ENCODE data around the gene ALKBH3. TPM values are rescaled to one million over a fixed set of nuclear protein-coding genes. Genes with fewer than 3 reads are reported as not detected.

Gene ALKBH3
- polyA plus RNA-seq, 2 of the 4 experiments (the other 2 are of a cell fraction): 22.9 to 50.2 TPM

- WGBS (ENCODE audit: missing lambda C conversion rate): 75% methylated on average over 10 of the region's 10 CpGs
- no peak overlapping the region for H3K4me2 ChIP-seq
- no peak for ATAC-seq
- DNase-seq (ENCODE audit: low read depth in 1 of 2, low spot score in 1 of 2): no peak
- TF ChIP-seq TP53 (CRISPR knock-in tag; IDR thresholded peaks at IDR 0.05) (no peak), MAFK (IDR thresholded peaks at IDR 0.05; ENCODE audit: partially characterized antibody) (no peak), KDM1A (IDR thresholded peaks at IDR 0.05; ENCODE audit: low read depth) (no peak), HOXB5 (CRISPR knock-in tag; IDR thresholded peaks at IDR 0.05) (no peak), BHLHE40 (IDR thresholded peaks at IDR 0.05; ENCODE audit: low read depth, low read length) (no peak), ELK1 (IDR thresholded peaks at IDR 0.05; ENCODE audit: low read depth, low read length) (no peak), RCOR1 (IDR thresholded peaks at IDR 0.05; ENCODE audit: low read depth, low read length) (no peak), ZNF302 (CRISPR knock-in tag; IDR thresholded peaks at IDR 0.05) (no peak), CBX2 (IDR thresholded peaks at IDR 0.05; ENCODE audit: borderline replicate concordance, low read depth) (no peak)
- FAIRE-seq: no peak
- no peaks in the 10 kb centered on the region for H3K4me1 ChIP-seq
- no peak overlapping the region for H3K27ac ChIP-seq
- POLR2A ChIA-PET: no interaction called here
- H3K9me3 ChIP-seq: no peaks in the 10 kb centered on the region
- no peak overlapping the region for H3K4me3 ChIP-seq
- CTCF ChIA-PET: interaction anchor here (0.9 to 6.2 kb wide), 9 partner anchors 11 to 107 kb away, joined by 3 to 25 read pairs (median 5); partner anchors contain the start of gene C11orf96
Measured at GRCh38 chr11:43930868-43931716, 50.5 kb downstream of the ALKBH3 start.

- TF ChIP-seq FOXS1 (CRISPR knock-in tag; IDR thresholded peaks at IDR 0.05): no peak
- TF ChIP-seq EP300 (IDR thresholded peaks at IDR 0.05): no peak
- TF ChIP-seq SMC3 (IDR thresholded peaks at IDR 0.05): no peak
- no peak for TF ChIP-seq ZSCAN20 (CRISPR knock-in tag; IDR thresholded peaks at IDR 0.05)
- no peak for TF ChIP-seq CBX2 (IDR thresholded peaks at IDR 0.05; ENCODE audit: borderline replicate concordance, low read depth)
- TF ChIP-seq RAD21 (conservative IDR thresholded peaks at IDR 0.05 in 1 of 2, IDR thresholded peaks at IDR 0.05 in 1 of 2): no peak
- TF ChIP-seq HDAC2 (IDR thresholded peaks at IDR 0.05): no peak
- no peak for TF ChIP-seq PBX3 (IDR thresholded peaks at IDR 0.05)
- TF ChIP-seq FOSL2 (IDR thresholded peaks at IDR 0.05): no peak
- TF ChIP-seq FOSL2 (CRISPR knock-in tag; IDR thresholded peaks at IDR 0.05): no peak
- no peak for TF ChIP-seq JUNB (IDR thresholded peaks at IDR 0.05)
- TF ChIP-seq ZFP36 (IDR thresholded peaks at IDR 0.05; ENCODE audit: borderline replicate concordance, partially characterized antibody): no peak
- no peak for TF ChIP-seq CHD2 (IDR thresholded peaks at IDR 0.05; ENCODE audit: low read length, partially characterized antibody)
- no peak for TF ChIP-seq CHD4 (IDR thresholded peaks at IDR 0.05; ENCODE audit: borderline replicate concordance)
- no peak for TF ChIP-seq EHMT2 (IDR thresholded peaks at IDR 0.05; ENCODE audit: low read depth)
- no peak for TF ChIP-seq MAX (IDR thresholded peaks at IDR 0.05)
- TF ChIP-seq MYC (IDR thresholded peaks at IDR 0.05; ENCODE audit: borderline replicate concordance, low read length): no peak
- TF ChIP-seq TP53 (CRISPR knock-in tag; IDR thresholded peaks at IDR 0.05): no peak
- no peak for TF ChIP-seq KDM5A (IDR thresholded peaks at IDR 0.05)
- no peak for TF ChIP-seq USF2 (IDR thresholded peaks at IDR 0.05)
- peak in 1 of 2 experiments; percentile 29; a peak in 2 of 6 replicates for ATAC-seq
- Histone ChIP-seq H3K27ac (no peak overlapping the region), H3K9me3 (no peaks in the 10 kb centered on the region), H3K4me2 (no peak overlapping the region), H3K4me1 (no peaks in the 10 kb centered on the region), H3K4me3 (no peak overlapping the region)
- DNase-seq (ENCODE audit: low read depth in 1 of 2, low spot score in 1 of 2): peak in 1 of 2 experiments; percentile 13
- ChIA-PET POLR2A (no interaction called here), CTCF (interaction anchor here (0.9 to 6.2 kb wide), 6 partner anchors 10 to 106 kb away, joined by 3 to 25 read pairs (median 8); partner anchors contain the start of gene C11orf96)
- WGBS (ENCODE audit: missing lambda C conversion rate): 76% methylated on average over 4 of the region's 4 CpGs
- FAIRE-seq: no peak
Measured at GRCh38 chr11:43931717-43932039, 51.0 kb downstream of the ALKBH3 start.

Data from A549 (cell line).